ENCODE measurements around the gene SOCS6. TPM values are rescaled to one million over a fixed set of nuclear protein-coding genes. Genes with fewer than 3 reads are reported as not detected.

SOCS6 gene
- total RNA-seq, 1 experiment from 2014 or later = 15.5 TPM

DNA sequence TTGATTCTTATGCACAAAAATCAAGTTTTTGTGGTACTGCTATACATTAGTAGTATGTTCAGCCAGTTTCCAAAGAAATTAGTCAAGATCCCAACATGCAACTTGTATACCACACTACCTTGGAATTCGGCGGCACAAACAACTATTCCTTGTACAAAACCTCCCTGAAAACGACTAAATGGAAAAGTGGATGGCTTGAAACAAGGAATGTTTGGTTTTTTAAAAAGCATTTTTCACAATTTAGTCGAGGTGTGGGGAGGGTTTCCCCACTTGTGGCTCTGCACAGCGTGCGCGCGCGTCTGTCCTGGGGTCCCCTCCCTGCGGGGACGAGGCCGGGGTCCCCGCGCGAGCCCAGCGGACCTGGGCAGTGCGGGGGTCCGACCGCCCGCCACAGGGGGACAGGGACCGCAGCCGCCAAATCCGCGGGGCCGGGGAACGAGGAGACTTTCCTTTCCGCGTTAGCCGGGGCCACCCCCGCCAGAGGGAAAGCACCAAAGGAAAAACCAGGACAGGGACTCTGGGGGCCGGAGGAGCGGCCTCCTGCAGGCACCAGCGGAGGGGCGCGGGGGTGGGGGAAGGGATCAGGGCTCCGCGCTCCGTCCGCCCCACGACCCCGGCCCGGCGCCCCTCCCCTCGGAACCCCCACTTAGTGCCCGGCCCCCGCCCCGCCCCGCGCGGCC is 534 bp upstream of the SOCS6 start:
- Histone ChIP-seq H3K4me1 (ENCODE audit: insufficient read depth, low read length, poor library complexity, severe bottlenecking) (peaks cover 7% of the 10 kb centered on the region), H3K27me3 (replicated peaks; ENCODE audit: insufficient read depth, low read depth, low read length, poor library complexity) (no peaks in the 10 kb centered on the region), H3K27ac (ENCODE audit: low read depth, low read length, poor library complexity, severe bottlenecking) (peak overlapping the region; percentile 66), H3K4me3 (ENCODE audit: low read depth, low read length, poor library complexity, severe bottlenecking) (peak overlapping the region; percentile 72), H3K36me3 (ENCODE audit: insufficient read depth, low read length, poor library complexity, severe bottlenecking) (no peaks in the 10 kb centered on the region), H3K9me3 (ENCODE audit: low read depth, low read length, poor library complexity, severe bottlenecking) (no peaks in the 10 kb centered on the region)
- TF ChIP-seq CTCF (conservative IDR thresholded peaks at IDR 0.05; ENCODE audit: low read depth, low read length) = no peak
- no peak for TF ChIP-seq EZH2 (IDR thresholded peaks at IDR 0.05; ENCODE audit: borderline replicate concordance, low read depth, low read length, poor library complexity, severe bottlenecking)
- intact Hi-C loops (cut with micrococcal nuclease; ENCODE audit: unreplicated experiment) = loop anchor here (5.0 kb wide), 1 partner anchor 144 kb away; no protein-coding TSS in a partner anchor
- BruUV-seq (replicated peaks) = no TSS peak
- DNase-seq (ENCODE audit: low spot score) = peak; percentile 51
- ChIA-PET CTCF (no interaction called here), POLR2A (ENCODE audit: low non-redundant PET) (no interaction called here)

DNA sequence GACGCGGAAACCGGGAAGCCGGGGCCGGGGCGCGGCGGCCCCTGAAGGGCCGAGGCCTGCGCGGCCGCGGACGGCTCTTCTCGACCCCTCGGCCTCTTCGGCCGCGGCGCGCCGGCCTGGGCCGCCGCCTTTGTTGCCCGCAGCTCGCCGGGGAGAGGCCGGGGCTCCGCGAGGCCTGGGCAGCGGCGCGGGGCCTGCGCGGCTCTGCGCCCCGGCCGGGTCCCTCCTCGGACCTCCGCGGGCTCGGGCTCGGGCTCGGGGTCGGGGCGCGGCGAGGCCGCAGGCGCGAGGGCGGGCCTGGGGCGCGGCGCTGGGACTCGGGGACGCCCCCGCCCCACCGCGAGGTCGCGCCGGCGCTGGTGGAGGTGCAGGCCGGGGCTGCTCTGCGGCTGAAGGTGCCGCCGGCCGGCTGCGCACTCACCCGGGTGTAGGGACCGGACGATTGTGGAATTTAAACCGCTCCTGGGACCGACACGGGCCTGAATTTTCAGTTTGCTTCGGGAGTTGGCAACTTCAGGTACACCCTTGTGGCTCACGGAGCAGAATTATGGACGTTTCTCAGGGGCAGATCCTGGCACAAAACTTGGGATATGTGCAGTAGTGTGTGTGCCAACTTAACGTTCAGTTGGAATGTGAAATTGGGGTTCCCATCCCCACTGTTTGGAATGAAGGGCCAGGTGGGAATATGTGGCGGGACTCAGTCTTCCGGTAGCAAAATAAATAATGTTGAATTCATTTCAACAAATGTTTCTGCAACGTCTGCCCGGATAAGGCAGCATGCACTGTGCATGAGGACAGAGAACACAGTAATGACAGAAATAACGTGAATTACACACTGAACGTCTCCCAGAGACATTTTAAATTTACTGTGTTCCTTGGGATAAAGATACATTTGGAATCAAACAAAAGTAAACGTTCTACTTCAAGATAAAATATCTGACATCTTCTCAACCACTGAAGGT is 787 bp downstream of the SOCS6 start:
- CTCF ChIA-PET = no interaction called here
- peak overlapping the region; percentile 84 for H3K27ac ChIP-seq (ENCODE audit: low read depth, low read length, poor library complexity, severe bottlenecking)
- H3K36me3 ChIP-seq (ENCODE audit: insufficient read depth, low read length, poor library complexity, severe bottlenecking) = no peaks in the 10 kb centered on the region
- POLR2A ChIA-PET (ENCODE audit: low non-redundant PET) = no interaction called here
- TF ChIP-seq EZH2 (IDR thresholded peaks at IDR 0.05; ENCODE audit: borderline replicate concordance, low read depth, low read length, poor library complexity, severe bottlenecking) (no peak), CTCF (conservative IDR thresholded peaks at IDR 0.05; ENCODE audit: low read depth, low read length) (no peak)
- TSS peak; percentile 26 for BruUV-seq (replicated peaks)
- H3K9me3 ChIP-seq (ENCODE audit: low read depth, low read length, poor library complexity, severe bottlenecking) = no peaks in the 10 kb centered on the region
- DNase-seq (ENCODE audit: low spot score) = peak; percentile 36
- H3K27me3 ChIP-seq (replicated peaks; ENCODE audit: insufficient read depth, low read depth, low read length, poor library complexity) = no peaks in the 10 kb centered on the region
- peaks cover 7% of the 10 kb centered on the region for H3K4me1 ChIP-seq (ENCODE audit: insufficient read depth, low read length, poor library complexity, severe bottlenecking)
- intact Hi-C loops (cut with micrococcal nuclease; ENCODE audit: unreplicated experiment) = loop anchor here (5.0 kb wide), 1 partner anchor 143 kb away; no protein-coding TSS in a partner anchor
- H3K4me3 ChIP-seq (ENCODE audit: low read depth, low read length, poor library complexity, severe bottlenecking) = peak overlapping the region; percentile 72

- H3K4me3 ChIP-seq (ENCODE audit: low read depth, low read length, poor library complexity, severe bottlenecking) = peak overlapping the region; percentile 72
- H3K36me3 ChIP-seq (ENCODE audit: insufficient read depth, low read length, poor library complexity, severe bottlenecking) = no peaks in the 10 kb centered on the region
- intact Hi-C loops (cut with micrococcal nuclease; ENCODE audit: unreplicated experiment) = no loop called here
- H3K4me1 ChIP-seq (ENCODE audit: insufficient read depth, low read length, poor library complexity, severe bottlenecking) = peaks cover 7% of the 10 kb centered on the region
- no peak for DNase-seq (ENCODE audit: low spot score)
- H3K27me3 ChIP-seq (replicated peaks; ENCODE audit: insufficient read depth, low read depth, low read length, poor library complexity) = no peaks in the 10 kb centered on the region
- no TSS peak for BruUV-seq (replicated peaks)
- H3K27ac ChIP-seq (ENCODE audit: low read depth, low read length, poor library complexity, severe bottlenecking) = no peak overlapping the region
- CTCF ChIA-PET = no interaction called here
- TF ChIP-seq CTCF (conservative IDR thresholded peaks at IDR 0.05; ENCODE audit: low read depth, low read length) = no peak
- POLR2A ChIA-PET (ENCODE audit: low non-redundant PET) = no interaction called here
- H3K9me3 ChIP-seq (ENCODE audit: low read depth, low read length, poor library complexity, severe bottlenecking) = no peaks in the 10 kb centered on the region
Observed at GRCh38 chr18:70290482-70291294, 1.8 kb downstream of the SOCS6 start.
